ENCODE measurements around the gene NOTCH4. TPM values are rescaled to one million over a fixed set of nuclear protein-coding genes. Genes with fewer than 3 reads are reported as not detected.
A peak's percentile ranks its signal among the peaks of the same experiment; 100 is the strongest.

NOTCH4 gene
- total and polyA plus RNA-seq, 2 experiments from 2014 or later = 0.65 to 1.2 TPM

DNA sequence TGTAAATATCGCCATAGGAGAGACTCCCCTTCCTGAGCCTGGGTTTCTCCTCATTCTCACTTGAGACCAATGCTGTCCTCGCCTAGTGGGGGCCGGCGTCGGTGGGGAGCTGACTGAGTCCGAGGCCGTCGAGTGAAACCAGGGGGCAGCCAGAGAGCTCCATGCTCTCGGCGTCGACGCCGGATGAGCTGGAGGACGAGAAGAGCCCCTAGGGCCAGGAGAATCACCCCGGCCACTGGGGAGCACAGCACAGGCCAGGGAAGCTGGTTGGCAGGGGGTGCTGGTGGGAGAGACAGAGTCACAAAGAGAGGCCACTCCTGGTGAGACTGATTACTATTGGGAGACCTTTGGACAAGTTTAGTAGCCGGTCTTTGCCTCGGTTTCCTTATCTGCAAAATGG lies 25.0 kb downstream of the NOTCH4 start:
- Histone ChIP-seq H4K20me1 (ENCODE audit: insufficient read depth) (no peaks in the 10 kb centered on the region), H3K27me3 (replicated peaks; ENCODE audit: insufficient read depth) (no peaks in the 10 kb centered on the region), H3K9ac (no peak overlapping the region), H3K9me2 (ENCODE audit: insufficient read depth) (no peaks in the 10 kb centered on the region), H3K4me3 (no peak overlapping the region), H3K9me3 (ENCODE audit: low read depth) (no peaks in the 10 kb centered on the region), H3K4me1 (ENCODE audit: insufficient read depth) (peaks cover 16% of the 10 kb centered on the region), H3K79me2 (ENCODE audit: insufficient read depth) (no peaks in the 10 kb centered on the region), H3K27ac (no peak overlapping the region), H2AFZ (no peak overlapping the region), H3K36me3 (ENCODE audit: low read depth) (no peaks in the 10 kb centered on the region), H3F3A (ENCODE audit: insufficient read depth) (peaks cover 13% of the 10 kb centered on the region), H3K4me2 (ENCODE audit: unreplicated experiment) (no peak overlapping the region)
- DNase-seq = no peak
- 74 to 78% methylated on average over 17 of the region's 17 CpGs for WGBS, 2 experiments (ENCODE audit: low coverage in 1 of 2, low lambda C conversion rate in 2 of 2, missing lambda C conversion rate in 2 of 2)
- in situ Hi-C loops (cut with MboI) = no loop called here
- TF ChIP-seq EZH2 (IDR thresholded peaks at IDR 0.05; ENCODE audit: insufficient read depth, poor library complexity, severe bottlenecking) (no peak), EZH2phosphoT487 (IDR thresholded peaks at IDR 0.05; ENCODE audit: insufficient read depth, low read depth) (no peak)

DNA sequence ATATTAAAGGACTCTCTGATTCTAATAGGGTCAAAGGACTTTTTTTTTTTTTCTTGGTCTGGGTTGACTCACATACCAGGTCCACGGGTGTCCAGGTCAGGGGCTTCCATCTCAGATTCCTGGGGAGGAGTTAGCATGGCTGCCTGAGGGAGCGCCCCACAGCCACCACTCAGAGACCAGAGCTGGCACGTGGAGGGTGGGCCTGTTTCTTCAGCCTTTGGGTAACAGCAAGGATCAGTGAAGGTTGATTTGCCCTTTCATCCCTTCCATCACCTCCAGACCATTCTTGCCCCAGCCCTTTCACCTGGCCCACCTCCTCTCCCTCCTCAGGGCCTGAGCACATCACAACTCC lies 25.5 kb downstream of the NOTCH4 start:
- DNase-seq = no peak
- H3K27me3 ChIP-seq (replicated peaks; ENCODE audit: insufficient read depth) = no peaks in the 10 kb centered on the region
- H3K9me3 ChIP-seq (ENCODE audit: low read depth) = no peaks in the 10 kb centered on the region
- H3K36me3 ChIP-seq (ENCODE audit: low read depth) = no peaks in the 10 kb centered on the region
- no peak overlapping the region for H3K27ac ChIP-seq
- no peak overlapping the region for H2AFZ ChIP-seq
- peaks cover 13% of the 10 kb centered on the region for H3F3A ChIP-seq (ENCODE audit: insufficient read depth)
- H4K20me1 ChIP-seq (ENCODE audit: insufficient read depth) = no peaks in the 10 kb centered on the region
- H3K4me3 ChIP-seq = no peak overlapping the region
- in situ Hi-C loops (cut with MboI) = no loop called here
- TF ChIP-seq EZH2phosphoT487 (IDR thresholded peaks at IDR 0.05; ENCODE audit: insufficient read depth, low read depth) (no peak), EZH2 (IDR thresholded peaks at IDR 0.05; ENCODE audit: insufficient read depth, poor library complexity, severe bottlenecking) (no peak)
- no peaks in the 10 kb centered on the region for H3K79me2 ChIP-seq (ENCODE audit: insufficient read depth)
- no peak overlapping the region for H3K4me2 ChIP-seq (ENCODE audit: unreplicated experiment)
- no peaks in the 10 kb centered on the region for H3K9me2 ChIP-seq (ENCODE audit: insufficient read depth)
- peaks cover 16% of the 10 kb centered on the region for H3K4me1 ChIP-seq (ENCODE audit: insufficient read depth)
- H3K9ac ChIP-seq = no peak overlapping the region
- WGBS, 2 experiments (ENCODE audit: low coverage in 1 of 2, low lambda C conversion rate in 2 of 2, missing lambda C conversion rate in 2 of 2) = 61 to 63% methylated on average over 3 of the region's 3 CpGs

DNA sequence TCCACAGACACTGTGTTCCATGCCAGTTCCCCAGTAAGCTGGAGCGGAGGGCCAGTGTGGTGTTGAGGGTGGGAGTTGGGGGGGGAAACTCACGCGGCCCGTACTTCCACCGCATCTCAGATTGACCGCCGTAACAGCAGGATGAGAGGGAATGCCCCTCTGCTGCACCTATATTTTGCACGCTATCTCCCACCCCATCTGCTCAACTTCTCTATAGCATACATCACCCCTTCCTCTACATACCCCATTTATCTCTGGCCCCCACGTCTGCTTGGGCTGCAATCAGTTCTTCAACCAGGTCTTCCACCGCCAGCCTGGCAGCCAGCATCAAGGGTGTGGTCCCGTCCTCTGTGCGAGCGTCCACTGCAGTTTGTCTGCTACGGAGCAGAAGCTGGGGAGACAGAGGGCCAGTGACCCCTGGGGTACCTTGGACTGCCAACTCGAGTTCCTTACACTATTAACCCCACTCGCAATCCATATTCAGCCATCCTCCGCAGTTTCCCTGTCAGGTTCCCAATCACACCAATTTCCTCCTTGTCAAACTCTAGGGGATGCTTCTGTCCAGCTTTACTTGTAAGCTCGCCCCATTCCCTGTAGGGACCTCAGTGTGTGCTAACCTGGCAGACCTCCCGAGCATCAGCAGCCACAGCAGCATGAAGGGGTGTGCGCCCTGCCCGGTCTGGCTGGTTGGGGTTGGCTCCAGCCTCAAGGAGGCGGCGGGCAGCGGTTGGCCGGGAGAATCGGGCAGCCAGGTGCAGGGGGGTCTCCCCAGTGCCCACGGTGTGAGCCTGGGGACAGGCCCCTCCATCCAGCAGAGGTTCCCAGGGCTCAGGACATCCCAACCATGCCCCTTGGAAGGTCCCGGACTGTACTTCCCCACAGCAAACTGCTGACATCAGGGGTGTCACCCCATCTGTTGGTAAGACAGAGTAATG lies 26.9 kb downstream of the NOTCH4 start:
- H3K4me2 ChIP-seq (ENCODE audit: unreplicated experiment) = peak overlapping the region; percentile 81
- DNase-seq = peak; percentile 45
- H2AFZ ChIP-seq = peak overlapping the region; percentile 62
- H3K9ac ChIP-seq = peak overlapping the region; percentile 97
- H3K27me3 ChIP-seq (replicated peaks; ENCODE audit: insufficient read depth) = no peaks in the 10 kb centered on the region
- peak overlapping the region; percentile 82 for H3K4me3 ChIP-seq
- H3K27ac ChIP-seq = peak overlapping the region; percentile 97
- in situ Hi-C loops (cut with MboI) = no loop called here
- H3K9me3 ChIP-seq (ENCODE audit: low read depth) = no peaks in the 10 kb centered on the region
- WGBS, 2 experiments (ENCODE audit: low coverage in 1 of 2, low lambda C conversion rate in 2 of 2, missing lambda C conversion rate in 2 of 2) = 19 to 25% methylated on average over 23 to 28 of the region's 28 CpGs
- TF ChIP-seq EZH2phosphoT487 (IDR thresholded peaks at IDR 0.05; ENCODE audit: insufficient read depth, low read depth) = no peak
- no peak for TF ChIP-seq EZH2 (IDR thresholded peaks at IDR 0.05; ENCODE audit: insufficient read depth, poor library complexity, severe bottlenecking)
- peaks cover 13% of the 10 kb centered on the region for H3F3A ChIP-seq (ENCODE audit: insufficient read depth)
- no peaks in the 10 kb centered on the region for H3K9me2 ChIP-seq (ENCODE audit: insufficient read depth)
- peaks cover 25% of the 10 kb centered on the region for H3K4me1 ChIP-seq (ENCODE audit: insufficient read depth)
- H3K36me3 ChIP-seq (ENCODE audit: low read depth) = no peaks in the 10 kb centered on the region
- no peaks in the 10 kb centered on the region for H3K79me2 ChIP-seq (ENCODE audit: insufficient read depth)
- H4K20me1 ChIP-seq (ENCODE audit: insufficient read depth) = no peaks in the 10 kb centered on the region

DNA sequence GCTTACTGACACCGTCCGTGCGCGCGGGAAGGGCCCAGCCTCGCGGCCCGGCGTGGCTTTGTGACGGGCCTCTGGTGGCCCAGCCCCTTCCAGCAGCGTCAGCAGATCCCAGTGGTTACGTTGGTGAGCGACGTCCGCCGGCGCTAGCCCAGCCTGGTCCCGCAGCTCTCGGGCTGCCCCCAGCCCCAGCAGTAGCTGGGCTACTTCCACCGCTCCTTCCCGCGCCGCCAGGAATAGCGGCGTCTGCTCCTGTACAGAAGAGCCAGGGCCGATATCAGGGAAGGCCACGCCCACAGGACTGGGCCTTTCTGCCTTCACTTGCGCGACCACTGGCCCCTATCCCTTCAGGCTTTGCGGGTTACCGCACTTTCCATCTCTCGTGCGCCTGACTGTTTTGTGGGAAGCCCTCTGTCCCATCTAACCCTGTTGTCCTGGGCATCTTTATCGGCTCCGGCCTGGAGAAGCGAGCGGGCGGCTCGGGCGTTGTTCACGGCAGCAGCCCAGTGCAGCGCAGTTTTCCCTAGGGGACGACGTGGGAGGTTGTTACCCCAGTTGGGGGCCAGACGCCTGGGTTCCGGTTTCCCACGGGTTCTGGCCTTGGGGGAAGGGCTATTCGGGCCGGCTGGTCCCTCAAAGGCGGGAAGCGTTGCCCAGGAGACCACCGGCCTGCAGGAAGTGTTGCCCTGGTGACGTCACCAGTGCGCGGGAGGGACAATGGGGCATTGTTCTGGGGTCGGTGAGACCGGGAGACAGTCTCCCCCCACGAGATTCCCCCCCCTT lies 27.8 kb downstream of the NOTCH4 start:
- Histone ChIP-seq H3F3A (ENCODE audit: insufficient read depth) (peaks cover 13% of the 10 kb centered on the region), H3K4me1 (ENCODE audit: insufficient read depth) (peaks cover 25% of the 10 kb centered on the region), H3K27ac (peak overlapping the region; percentile 97), H3K27me3 (replicated peaks; ENCODE audit: insufficient read depth) (no peaks in the 10 kb centered on the region), H3K4me3 (peak overlapping the region; percentile 82), H3K4me2 (ENCODE audit: unreplicated experiment) (peak overlapping the region; percentile 81), H3K79me2 (ENCODE audit: insufficient read depth) (no peaks in the 10 kb centered on the region), H3K9me2 (ENCODE audit: insufficient read depth) (no peaks in the 10 kb centered on the region), H4K20me1 (ENCODE audit: insufficient read depth) (no peaks in the 10 kb centered on the region), H3K9me3 (ENCODE audit: low read depth) (no peaks in the 10 kb centered on the region), H3K9ac (peak overlapping the region; percentile 97), H3K36me3 (ENCODE audit: low read depth) (no peaks in the 10 kb centered on the region), H2AFZ (peak overlapping the region; percentile 62)
- in situ Hi-C loops (cut with MboI) = no loop called here
- DNase-seq = peak; percentile 89
- no peak for TF ChIP-seq EZH2phosphoT487 (IDR thresholded peaks at IDR 0.05; ENCODE audit: insufficient read depth, low read depth)
- TF ChIP-seq EZH2 (IDR thresholded peaks at IDR 0.05; ENCODE audit: insufficient read depth, poor library complexity, severe bottlenecking) = no peak
- WGBS, 2 experiments (ENCODE audit: low coverage in 1 of 2, low lambda C conversion rate in 2 of 2, missing lambda C conversion rate in 2 of 2) = 0 to 1% methylated on average over 51 to 58 of the region's 58 CpGs
